ENCODE results near the gene CCNK.

CCNK gene

GRCh38 chr14:99480917-99481744, at the start of gene CCNK:
Gene CCNK (plus strand): TSS chr14:99481409. CDS start chr14:99492678, 11,269 bp downstream.
- H3K4me3 ChIP-seq (ENCODE audit: low read depth, low read length): peak within 1 kb of the TSS; percentile 94
- TF ChIP-seq CTCF (IDR thresholded peaks at IDR 0.05; ENCODE audit: low read depth, low read length): no peak

DNA sequence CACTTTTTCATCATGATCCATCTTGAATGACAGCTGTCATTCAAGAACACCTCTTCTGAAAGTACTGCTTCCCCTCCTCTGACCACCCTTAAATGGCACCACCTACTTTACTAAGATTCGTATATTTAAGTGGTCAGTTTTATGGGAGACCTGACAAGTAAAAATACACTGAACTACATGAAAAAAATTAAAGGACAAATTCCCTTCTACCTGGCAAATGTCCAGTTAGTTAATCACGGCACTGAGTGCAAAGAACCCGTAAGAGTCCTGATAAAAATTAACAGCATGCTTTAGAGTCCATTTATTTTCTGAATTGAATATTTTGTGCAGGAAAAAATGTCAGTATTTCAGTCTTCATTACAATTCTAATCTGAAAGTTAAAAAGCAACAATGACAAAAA, 49.2 kb upstream of the CCNK start:
- H3K4me3 ChIP-seq (ENCODE audit: low read depth, low read length): no peak overlapping the region
- TF ChIP-seq CTCF (IDR thresholded peaks at IDR 0.05; ENCODE audit: low read depth, low read length): no peak

GRCh38 chr14:99432485-99432884, 48.7 kb upstream of the CCNK start:
- TF ChIP-seq CTCF (IDR thresholded peaks at IDR 0.05; ENCODE audit: low read depth, low read length): no peak
- no peak overlapping the region for H3K4me3 ChIP-seq (ENCODE audit: low read depth, low read length)

DNA sequence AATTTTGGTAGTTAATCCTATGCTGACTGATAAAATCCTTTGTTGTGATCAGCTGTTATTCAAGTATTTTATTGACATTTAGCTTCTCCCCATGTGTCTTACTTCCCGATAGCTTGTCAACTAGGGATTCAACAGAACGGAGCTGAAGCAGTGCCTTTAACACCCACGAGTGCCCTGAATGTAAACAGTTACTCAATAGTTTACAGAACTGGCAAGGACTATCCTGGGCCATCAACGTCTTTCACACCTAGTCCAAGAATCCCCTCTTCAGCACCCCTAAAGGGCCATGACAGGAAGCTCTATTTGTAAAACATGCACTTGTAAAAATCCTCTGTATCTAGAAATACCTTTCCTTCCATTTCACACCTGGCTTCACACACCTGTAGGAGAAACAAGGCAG, 45.9 kb upstream of the CCNK start:
- no peak for TF ChIP-seq CTCF (IDR thresholded peaks at IDR 0.05; ENCODE audit: low read depth, low read length)

GRCh38 chr14:99436247-99437180, 44.7 kb upstream of the CCNK start:
- H3K4me3 ChIP-seq (ENCODE audit: low read depth, low read length): no peak overlapping the region
- TF ChIP-seq CTCF (IDR thresholded peaks at IDR 0.05; ENCODE audit: low read depth, low read length): no peak

More for the DNA sequence above, 45.9 kb upstream of the CCNK start:
- no peak overlapping the region for H3K4me3 ChIP-seq (ENCODE audit: low read depth, low read length)

DNA sequence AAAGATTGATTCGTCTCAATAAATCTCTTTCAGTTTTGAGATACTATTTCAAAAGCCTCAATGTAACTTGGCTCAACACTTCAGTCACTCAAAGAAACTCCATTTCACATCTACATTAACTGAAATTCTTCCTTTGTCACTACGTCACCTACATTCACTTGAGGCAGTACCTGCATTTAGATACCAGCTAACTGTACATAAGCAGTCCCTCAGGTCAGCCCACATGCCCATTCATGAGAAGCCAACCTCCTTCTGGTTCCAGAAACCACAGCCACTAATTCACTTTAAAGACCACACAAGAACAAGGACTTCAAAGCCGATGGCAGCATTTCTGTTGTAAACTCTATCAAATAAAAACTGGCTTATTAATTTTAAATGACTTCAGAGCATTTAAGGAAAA, 43.5 kb upstream of the CCNK start:
- H3K4me3 ChIP-seq (ENCODE audit: low read depth, low read length): no peak overlapping the region
- no peak for TF ChIP-seq CTCF (IDR thresholded peaks at IDR 0.05; ENCODE audit: low read depth, low read length)
